Astrocyte of the cerebellum (primary cell): Measurements from ENCODE around the gene TENT4B.

Experiments
- DNase-seq: peaks from one replicate; pipeline ENCODE4 v3.0.0-alpha.2; 2011; ENCODE audit warnings: low read depth
- H3K4me3 ChIP-seq: 2 replicates; pipeline ENCODE4 v1.5.1; 2011; ENCODE audit warnings: mild to moderate bottlenecking, low read depth, low read length, moderate library complexity
- CTCF ChIP-seq: IDR thresholded peaks from 2 replicates; pipeline ENCODE4 v1.5.1; 2012; ENCODE audit warnings: low read length, low read depth, moderate library complexity, mild to moderate bottlenecking; ENCODE audit errors: missing control alignments
- in situ Hi-C: cut with HindIII; loops from 2 replicates; pipeline ENCODE4 v1.10.0; 2017; ENCODE audit warnings: low sequenced_read_pairs

The TENT4B gene

GRCh38 chr16:50275098-50275415 lies 122.0 kb downstream of the TENT4B start:
- no peak for TF ChIP-seq CTCF
- no peak overlapping the region for H3K4me3 ChIP-seq
- no peak for DNase-seq
- in situ Hi-C loops, result no loop called here

- no peak for TF ChIP-seq CTCF
- in situ Hi-C loops, result no loop called here
- H3K4me3 ChIP-seq, result no peak overlapping the region
- DNase-seq, result no peak
These were observed 122.6 kb downstream of the TENT4B start for GRCh38 chr16:50275428-50276325.

- no peak for TF ChIP-seq CTCF
- DNase-seq, result no peak
- H3K4me3 ChIP-seq, result no peak overlapping the region
- in situ Hi-C loops, result no loop called here
These were observed 123.2 kb downstream of the TENT4B start for GRCh38 chr16:50276326-50276640.

- no peak for DNase-seq
- no peak for TF ChIP-seq CTCF
- in situ Hi-C loops, result no loop called here
- no peak overlapping the region for H3K4me3 ChIP-seq
These were observed 123.9 kb downstream of the TENT4B start for GRCh38 chr16:50276801-50277555.

GRCh38 chr16:50278251-50278650 lies 125.1 kb downstream of the TENT4B start:
- in situ Hi-C loops, result no loop called here
- TF ChIP-seq CTCF, result no peak
- DNase-seq, result no peak
- H3K4me3 ChIP-seq, result no peak overlapping the region

- TF ChIP-seq CTCF, result no peak
- no peak overlapping the region for H3K4me3 ChIP-seq
- in situ Hi-C loops, result no loop called here
These were observed 126.4 kb downstream of the TENT4B start for GRCh38 chr16:50279504-50279865.

More at GRCh38 chr16:50279504-50279865, 126.4 kb downstream of the TENT4B start:
- DNase-seq, result no peak
